Measurements from ENCODE around the gene UGT3A1. TPM values are rescaled to one million over a fixed set of nuclear protein-coding genes. Genes with fewer than 3 reads are reported as not detected.

The UGT3A1 gene
- total and polyA plus RNA-seq, 8 donors, result 0.92 TPM; not detected in 7

- peaks cover 0 to 59% (median 8%) of the 10 kb centered on the region in 3 donors for H3K27me3 ChIP-seq
- H3K4me3 ChIP-seq, result no peak overlapping the region
- 46 to 58% (median 55%) methylated on average over 9 to 10 of the region's 10 CpGs for WGBS, 5 donors
- intact Hi-C loops (cut with DNase I; ENCODE audit: low total_unique reads), result loop anchor here (5.0 to 10.0 kb wide), 2 partner anchors 147 to 840 kb away; no protein-coding TSS in a partner anchor
- peaks cover 0 to 13% (median 6%) of the 10 kb centered on the region in 4 donors for H3K4me1 ChIP-seq
- no peak overlapping the region for H3K27ac ChIP-seq
- no peak for DNase-seq
- no peaks in the 10 kb centered on the region for H3K9me3 ChIP-seq
- H3K36me3 ChIP-seq, result no peaks in the 10 kb centered on the region
- TF ChIP-seq POLR2A (IDR thresholded peaks at IDR 0.05) (no peak), CTCF (IDR thresholded peaks at IDR 0.05) (no peak), POLR2AphosphoS5 (IDR thresholded peaks at IDR 0.05) (no peak), EP300 (IDR thresholded peaks at IDR 0.05) (no peak)
These were observed 66.9 kb downstream of the UGT3A1 start for GRCh38 chr5:35924122-35924949.

- Histone ChIP-seq H3K27me3 (peaks cover 0 to 53% (median 8%) of the 10 kb centered on the region in 3 donors), H3K4me1 (peaks cover 0 to 13% (median 6%) of the 10 kb centered on the region in 4 donors), H3K9me3 (no peaks in the 10 kb centered on the region), H3K4me3 (no peak overlapping the region), H3K36me3 (no peaks in the 10 kb centered on the region), H3K27ac (no peak overlapping the region)
- intact Hi-C loops (cut with DNase I; ENCODE audit: low total_unique reads), result loop anchor here (5.0 to 10.0 kb wide), 2 partner anchors 145 to 838 kb away; no protein-coding TSS in a partner anchor
- TF ChIP-seq CTCF (IDR thresholded peaks at IDR 0.05), result no peak
- TF ChIP-seq EP300 (IDR thresholded peaks at IDR 0.05), result no peak
- no peak for TF ChIP-seq POLR2AphosphoS5 (IDR thresholded peaks at IDR 0.05)
- TF ChIP-seq POLR2A (IDR thresholded peaks at IDR 0.05), result no peak
- 72 to 80% (median 73%) methylated on average over 7 of the region's 7 CpGs for WGBS, 5 donors
- DNase-seq, result no peak
These were observed 68.7 kb downstream of the UGT3A1 start for GRCh38 chr5:35922468-35922867.

GRCh38 chr5:35921930-35922329, 69.3 kb downstream of the UGT3A1 start:
- no peaks in the 10 kb centered on the region for H3K9me3 ChIP-seq
- peaks cover 0 to 13% (median 6%) of the 10 kb centered on the region in 4 donors for H3K4me1 ChIP-seq
- H3K36me3 ChIP-seq, result no peaks in the 10 kb centered on the region
- no peak for DNase-seq
- peaks cover 0 to 48% (median 8%) of the 10 kb centered on the region in 3 donors for H3K27me3 ChIP-seq
- no peak overlapping the region for H3K27ac ChIP-seq
- TF ChIP-seq POLR2A (IDR thresholded peaks at IDR 0.05) (no peak), EP300 (IDR thresholded peaks at IDR 0.05) (no peak), POLR2AphosphoS5 (IDR thresholded peaks at IDR 0.05) (no peak), CTCF (IDR thresholded peaks at IDR 0.05) (no peak)
- intact Hi-C loops (cut with DNase I; ENCODE audit: low total_unique reads), result loop anchor here (5.0 to 10.0 kb wide), 2 partner anchors 145 to 837 kb away; no protein-coding TSS in a partner anchor
- WGBS, 5 donors, result 55 to 77% (median 60%) methylated on average over 5 of the region's 5 CpGs
- H3K4me3 ChIP-seq, result no peak overlapping the region

- no peak overlapping the region for H3K4me3 ChIP-seq
- peak in 1 of 2 donors; percentile 17 for DNase-seq
- WGBS, 5 donors, result 56 to 71% (median 59%) methylated on average over 11 of the region's 11 CpGs
- intact Hi-C loops (cut with DNase I; ENCODE audit: low total_unique reads), result loop anchor here (5.0 to 10.0 kb wide), 2 partner anchors 144 to 836 kb away; no protein-coding TSS in a partner anchor
- peaks cover 0 to 9% (median 4%) of the 10 kb centered on the region in 4 donors for H3K4me1 ChIP-seq
- no peak overlapping the region for H3K27ac ChIP-seq
- no peaks in the 10 kb centered on the region for H3K9me3 ChIP-seq
- no peaks in the 10 kb centered on the region for H3K36me3 ChIP-seq
- peaks cover 0 to 42% (median 8%) of the 10 kb centered on the region in 3 donors for H3K27me3 ChIP-seq
- TF ChIP-seq EP300 (IDR thresholded peaks at IDR 0.05) (no peak), POLR2A (IDR thresholded peaks at IDR 0.05) (no peak), POLR2AphosphoS5 (IDR thresholded peaks at IDR 0.05) (no peak), CTCF (IDR thresholded peaks at IDR 0.05) (no peak)
These were observed 70.3 kb downstream of the UGT3A1 start for GRCh38 chr5:35920890-35921289.
